ENCODE measurements around the gene SRRM5.
"Not testable (repeated sequence)": the region's sequence is repeated elsewhere in the genome, so short reads cannot be mapped to it uniquely, and the experiment has no call there.

The SRRM5 gene, protein sequence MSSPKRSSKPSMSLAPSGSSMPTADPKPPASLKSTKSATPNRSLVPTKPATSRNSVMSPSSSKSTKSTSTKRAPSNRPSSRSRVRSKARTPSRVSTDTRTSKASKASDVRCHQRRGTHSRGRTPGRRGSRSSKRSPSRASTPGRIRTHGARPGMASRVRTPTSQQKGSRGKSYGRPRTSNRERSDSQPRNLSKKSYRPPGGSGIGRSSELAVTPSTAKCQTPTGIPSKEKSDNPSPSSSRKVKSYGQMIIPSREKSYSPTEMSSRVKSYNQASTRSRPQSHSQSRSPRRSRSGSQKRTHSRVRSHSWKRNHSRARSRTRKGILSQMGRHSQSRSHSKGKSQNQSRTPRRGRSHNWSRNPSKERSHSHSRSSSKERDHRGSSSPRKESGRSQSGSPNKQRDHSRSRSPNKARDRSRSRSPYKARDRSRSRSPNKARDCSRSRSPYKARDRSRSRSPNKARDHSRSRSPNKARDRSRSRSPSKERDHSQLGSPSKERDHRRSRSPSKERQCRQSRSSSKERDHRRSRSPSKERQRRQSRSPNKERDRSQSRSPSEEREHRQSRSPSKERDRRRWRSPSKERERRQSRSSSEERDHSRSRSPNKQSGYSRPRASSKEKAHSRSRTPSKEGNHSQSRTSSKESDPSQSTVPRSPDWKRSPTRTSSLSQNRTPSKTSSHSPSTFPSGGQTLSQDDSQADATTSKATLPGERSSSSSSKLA
- total RNA-seq, result 0.35 to 0.66 reads per million in 2 experiments

DNA sequence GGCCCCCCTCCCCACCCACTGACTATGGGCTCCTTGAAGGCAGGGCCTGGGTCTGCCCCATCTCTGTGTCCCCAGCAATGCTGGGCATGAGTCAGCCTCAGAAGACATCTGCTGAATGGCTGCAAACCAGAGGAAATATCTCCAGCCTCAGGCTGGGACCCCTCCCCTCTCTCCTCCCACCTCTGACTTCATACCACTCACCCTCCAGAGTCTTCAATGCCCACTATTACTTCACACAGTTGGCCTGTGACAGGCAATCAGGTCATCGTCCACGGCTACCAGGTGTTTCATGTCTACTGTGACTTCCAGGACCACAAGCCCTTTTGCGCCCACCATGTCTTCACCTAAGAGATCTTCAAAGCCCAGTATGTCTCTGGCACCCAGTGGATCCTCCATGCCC lies at the start of gene SRRM5:
Gene SRRM5, plus strand, starts transcription at position 301 of the 400 bp plus-strand sequence. Its CDS starts 34 bp downstream, at position 335.
- DNase-seq (ENCODE audit: low read depth), result no peak

DNA sequence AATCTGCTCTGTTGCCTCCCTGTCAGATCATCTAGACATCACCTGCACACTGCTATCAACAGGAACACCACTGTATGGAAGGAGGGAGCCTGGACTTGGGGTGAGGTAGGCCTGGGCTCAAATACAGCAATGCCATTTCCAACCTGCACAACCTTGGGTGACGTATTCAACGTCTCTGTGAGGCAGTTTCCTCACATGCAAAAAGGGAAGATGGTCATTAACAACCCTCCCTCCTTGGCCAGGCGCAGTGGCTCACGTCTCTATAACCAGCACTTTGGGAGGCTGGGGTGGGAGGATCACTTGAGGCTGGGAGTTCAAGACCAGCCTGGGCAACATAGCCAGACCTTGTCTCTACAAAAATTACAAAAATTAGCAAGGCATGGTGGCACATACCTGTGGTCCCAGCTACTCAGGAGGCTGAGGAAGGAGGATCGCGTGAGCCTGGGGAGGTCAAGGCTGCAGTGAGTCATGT lies 49.6 kb upstream of the SRRM5 start:
- DNase-seq (ENCODE audit: low read depth), result no peak

DNA sequence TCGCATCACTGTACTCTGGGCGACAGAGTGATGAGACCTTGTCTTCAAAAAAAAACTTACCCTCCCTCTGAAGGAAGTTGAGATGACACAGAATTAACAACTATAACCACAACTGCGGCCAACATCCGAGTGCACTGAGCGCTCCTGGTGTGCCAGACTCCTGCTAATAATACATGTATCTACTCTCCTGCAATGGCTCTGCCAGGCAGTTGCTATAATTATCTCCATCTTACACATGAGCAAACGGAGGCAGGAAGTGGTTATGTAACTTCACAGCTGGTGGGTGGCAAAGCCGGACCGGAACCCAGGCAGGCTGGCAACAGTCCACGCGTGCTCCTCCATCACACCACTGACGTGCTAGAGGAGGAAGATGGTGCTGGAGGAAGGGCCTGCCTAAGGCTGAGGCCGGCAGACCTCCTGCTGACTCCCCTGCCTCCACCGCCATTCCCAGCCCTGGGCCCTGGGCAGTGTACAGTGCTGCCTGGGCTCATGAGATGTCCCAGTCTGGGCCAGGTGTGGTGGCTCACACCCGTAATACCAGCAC lies 49.1 kb upstream of the SRRM5 start:
- peak; percentile 62 for DNase-seq (ENCODE audit: low read depth)

DNA sequence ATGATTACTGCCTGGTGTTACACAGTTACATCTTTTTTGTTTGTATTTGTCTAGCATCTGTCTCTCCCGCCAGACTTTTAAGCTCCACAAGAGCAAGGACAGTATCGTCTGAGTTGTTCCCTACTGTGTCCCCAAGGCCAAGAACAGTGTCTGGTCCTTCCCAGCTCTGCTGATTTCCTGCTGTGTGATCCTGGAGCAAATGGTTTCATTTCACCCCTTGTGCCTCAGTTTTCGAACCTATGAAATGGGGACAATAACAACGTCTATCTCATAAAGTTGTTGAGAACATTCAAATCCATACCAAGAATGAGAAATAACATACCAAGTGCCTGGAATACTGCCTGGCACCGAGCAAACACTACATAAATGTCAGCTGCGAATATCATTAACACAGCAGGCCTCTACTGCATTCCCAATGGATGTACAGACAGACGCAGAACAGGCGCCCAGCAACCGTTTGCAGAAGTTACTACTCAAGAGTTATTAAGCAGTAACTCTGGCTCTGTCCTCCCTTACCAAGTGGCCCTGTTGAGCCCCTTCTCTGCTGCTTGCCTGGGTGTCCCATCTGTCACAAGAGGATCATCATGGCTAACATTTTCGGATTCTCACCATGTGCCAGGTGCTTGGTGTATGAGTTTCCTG lies 48.0 kb upstream of the SRRM5 start:
- no peak for DNase-seq (ENCODE audit: low read depth)

DNA sequence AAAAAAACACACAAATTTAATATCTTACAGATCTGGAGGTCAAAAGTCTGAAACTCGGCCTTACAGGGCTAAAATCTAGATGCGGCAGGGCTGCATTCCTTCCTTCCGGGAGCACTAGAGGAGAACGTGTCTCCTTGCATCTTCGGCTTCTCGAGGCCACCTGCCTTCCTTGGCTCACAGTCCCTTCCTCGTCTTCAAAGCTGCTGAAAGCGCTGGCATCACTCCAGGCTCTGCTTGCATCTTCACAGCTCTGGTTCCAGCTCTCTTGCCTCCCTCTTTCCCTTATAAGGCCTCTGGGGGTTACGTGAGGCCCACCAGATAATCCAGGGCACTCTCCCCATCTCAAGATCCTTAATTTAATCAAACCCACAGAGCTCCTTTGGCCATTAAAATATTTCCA lies 47.1 kb upstream of the SRRM5 start:
- no peak for DNase-seq (ENCODE audit: low read depth)

DNA sequence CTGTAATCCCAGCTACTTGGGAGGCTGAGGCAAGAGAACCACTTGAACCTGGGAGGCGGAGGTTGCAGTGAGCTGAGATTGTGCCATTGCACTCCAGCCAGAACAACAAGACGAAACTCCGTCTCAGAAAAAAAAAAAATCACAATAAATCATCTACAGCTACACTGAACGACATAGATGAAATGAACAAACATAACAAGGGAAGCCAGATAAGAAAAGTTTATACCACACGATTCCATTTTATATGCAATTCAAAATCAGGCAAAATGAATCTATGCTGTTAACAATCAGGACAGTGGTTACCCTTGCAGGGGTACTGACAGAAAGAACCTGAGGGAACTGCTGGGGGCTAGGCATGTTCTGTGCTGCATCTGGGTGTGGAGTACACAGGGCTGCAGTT lies 42.2 kb upstream of the SRRM5 start:
- no peak for DNase-seq (ENCODE audit: low read depth)

DNA sequence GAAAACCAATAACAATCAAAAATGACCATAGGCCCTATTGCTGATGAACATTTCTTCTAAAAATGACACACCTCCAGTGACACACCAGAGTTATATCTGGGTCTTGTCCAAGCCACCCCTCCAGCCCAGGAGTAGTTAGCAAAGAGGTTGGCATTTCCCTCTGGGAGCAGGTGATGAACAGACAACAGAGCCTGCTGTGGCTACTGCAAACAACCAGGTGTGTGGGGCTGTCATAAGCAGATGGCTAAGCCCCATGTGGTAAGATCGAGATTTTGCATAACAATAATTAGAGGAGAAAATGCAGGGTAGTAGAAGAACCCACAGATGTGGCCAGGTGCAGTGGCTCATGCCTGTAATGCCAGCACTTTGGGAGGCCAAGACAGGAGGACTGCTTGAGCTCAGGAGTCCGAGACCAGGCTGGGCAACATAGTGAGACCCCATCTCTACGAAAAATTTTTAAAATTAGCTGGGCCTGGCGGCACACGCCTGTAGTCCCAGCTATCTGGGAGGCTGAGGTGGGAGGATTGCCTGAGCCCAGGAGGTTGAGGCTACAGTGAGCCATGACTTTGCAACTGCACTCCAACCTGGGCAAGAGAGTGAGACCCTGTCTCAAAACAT lies 41.6 kb upstream of the SRRM5 start:
- no peak for DNase-seq (ENCODE audit: low read depth)

DNA sequence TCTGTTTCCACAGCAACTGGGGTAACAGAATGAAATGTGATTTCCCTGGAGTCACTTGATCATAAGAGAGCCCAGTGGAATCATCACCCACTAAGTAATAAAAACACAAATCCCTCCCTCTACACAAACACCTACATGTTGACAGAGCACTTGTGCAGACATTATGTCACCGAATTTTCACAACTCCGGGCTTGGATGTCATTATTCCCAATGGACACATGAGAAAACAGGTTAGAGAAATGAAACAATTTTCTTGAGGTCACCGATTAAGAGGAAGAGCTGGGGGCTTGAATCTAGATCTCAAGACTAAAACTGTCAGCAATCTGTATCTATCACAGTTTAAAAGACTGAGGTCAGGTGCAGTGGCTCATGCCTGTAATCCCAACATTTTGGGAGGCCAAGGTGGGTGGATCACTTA lies 39.7 kb upstream of the SRRM5 start:
- DNase-seq (ENCODE audit: low read depth), result no peak

DNA sequence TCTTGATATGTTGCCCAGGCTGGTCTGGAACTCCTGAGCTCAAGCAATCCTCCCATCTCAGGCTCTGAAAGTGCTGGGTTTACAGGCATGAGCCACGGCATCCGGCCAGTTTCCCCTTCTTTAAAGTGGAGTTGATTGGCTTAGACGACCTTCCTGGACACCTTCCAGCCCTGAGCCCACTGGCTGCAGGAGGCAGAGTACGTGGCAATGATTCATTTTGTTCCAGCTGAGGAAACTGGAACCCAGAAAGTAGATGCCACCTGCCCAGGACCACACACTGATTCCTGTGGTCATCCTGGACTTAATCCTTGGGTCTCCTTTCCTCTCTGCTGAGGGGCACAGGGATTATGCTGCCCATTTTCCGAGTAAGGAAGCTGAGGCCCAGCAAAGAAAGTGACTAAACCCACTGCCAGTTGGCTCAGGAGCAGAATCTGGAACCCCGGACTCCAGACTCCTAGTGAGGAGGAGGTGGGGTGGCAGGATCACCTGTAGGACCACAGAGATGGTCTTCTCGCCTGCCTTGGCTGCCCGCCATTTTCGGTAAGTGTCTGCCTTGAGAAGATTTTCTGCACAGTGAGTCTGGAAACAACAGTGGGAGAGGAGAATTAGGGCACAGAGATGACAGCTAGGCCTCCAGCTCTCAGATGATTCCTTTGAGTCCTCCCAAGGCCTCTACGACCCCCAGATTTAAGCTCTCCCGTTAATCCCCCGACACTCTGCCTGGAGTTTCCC lies 37.3 kb upstream of the SRRM5 start:
- DNase-seq (ENCODE audit: low read depth), result no peak

DNA sequence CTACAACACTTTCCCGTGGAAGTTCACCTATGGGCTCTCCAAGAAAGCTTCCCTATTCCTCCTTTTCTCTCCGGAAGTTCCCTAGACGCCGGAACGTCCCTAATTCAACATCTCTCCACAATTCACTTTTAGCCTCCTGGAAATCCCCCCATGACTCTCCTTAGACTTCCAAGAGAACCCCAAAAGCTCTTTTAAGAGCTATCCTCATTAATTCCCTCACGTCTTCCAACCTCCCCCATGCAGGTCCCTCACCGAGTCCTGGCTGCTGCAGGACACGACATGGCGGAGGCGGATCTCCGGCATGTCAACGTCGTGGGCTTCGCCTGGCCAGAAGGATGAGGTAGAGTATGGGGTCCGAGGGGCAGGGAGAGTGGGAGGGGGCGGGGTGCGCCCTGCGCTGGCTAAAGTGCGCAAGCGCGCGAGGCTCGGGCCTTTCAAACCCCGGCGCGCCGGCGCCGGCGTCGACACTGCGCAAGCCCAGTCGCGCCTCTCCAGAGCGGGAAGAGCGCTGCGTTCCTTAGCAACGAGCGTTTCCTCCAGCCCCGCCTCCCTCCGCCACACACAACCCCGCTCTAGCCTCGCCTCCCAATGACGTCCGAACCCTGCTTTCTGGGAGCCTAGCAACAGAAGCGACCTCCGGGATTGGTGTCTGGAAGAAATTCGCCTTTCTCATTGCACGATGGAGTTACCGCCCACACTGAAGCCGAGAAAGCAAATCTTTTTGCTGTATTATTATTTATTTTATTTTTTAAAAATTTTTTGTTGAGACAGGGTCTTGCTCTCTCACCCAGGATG lies 36.5 kb upstream of the SRRM5 start, which contains the start of the genes PINLYP and XRCC1:
Gene PINLYP, plus strand, starts transcription at position 646 of the 795 bp plus-strand sequence. CDS start 1,391 bp downstream, outside the sequence.
Gene XRCC1, minus strand, starts transcription at position 372 of the 795 bp plus-strand sequence. Its CDS starts 69 bp downstream, at position 303.
- peak; percentile 97 for DNase-seq (ENCODE audit: low read depth)

DNA sequence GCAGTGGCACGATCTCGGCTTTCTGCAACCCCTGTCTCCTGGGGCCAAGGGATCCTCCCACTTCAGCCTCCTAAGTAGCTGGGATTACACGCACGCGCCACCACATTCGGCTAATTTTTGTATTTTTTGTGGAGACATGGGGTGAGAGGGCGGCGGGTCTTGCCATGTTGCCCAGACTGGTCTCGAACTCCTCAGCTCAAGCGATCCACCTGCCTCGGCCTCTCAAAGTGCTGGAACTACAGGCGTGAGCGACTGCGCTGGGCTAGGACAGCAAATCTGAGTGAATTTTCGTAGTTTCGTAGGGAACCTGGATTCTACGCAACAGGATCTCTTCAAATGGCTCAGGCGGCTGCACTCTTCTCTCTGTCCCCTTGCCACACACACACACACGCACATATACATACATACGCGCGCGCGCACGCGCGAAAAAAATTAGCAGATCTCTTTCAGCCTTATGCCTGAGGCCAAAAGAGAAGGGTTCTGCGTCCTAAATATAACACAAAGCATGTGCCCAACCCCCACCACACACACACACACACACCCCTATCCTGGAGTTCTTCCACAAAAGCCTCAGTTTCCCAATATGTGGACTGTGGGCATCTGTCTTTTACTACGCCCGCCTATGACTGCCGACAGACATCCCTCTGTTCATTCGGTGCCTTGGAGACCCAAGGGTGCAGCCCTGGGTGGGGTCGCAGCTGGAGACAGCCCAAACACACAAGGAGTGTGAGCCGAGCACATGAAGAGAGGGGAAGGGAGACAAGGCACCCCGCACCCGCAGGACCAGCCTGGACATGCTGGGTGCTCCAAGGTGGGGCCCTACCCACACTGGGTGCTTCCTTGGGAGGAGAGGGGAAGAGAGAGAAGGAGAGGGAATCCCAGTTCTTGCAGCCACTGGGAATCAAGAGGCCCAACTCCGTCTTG lies 35.7 kb upstream of the SRRM5 start:
- no peak for DNase-seq (ENCODE audit: low read depth)

DNA sequence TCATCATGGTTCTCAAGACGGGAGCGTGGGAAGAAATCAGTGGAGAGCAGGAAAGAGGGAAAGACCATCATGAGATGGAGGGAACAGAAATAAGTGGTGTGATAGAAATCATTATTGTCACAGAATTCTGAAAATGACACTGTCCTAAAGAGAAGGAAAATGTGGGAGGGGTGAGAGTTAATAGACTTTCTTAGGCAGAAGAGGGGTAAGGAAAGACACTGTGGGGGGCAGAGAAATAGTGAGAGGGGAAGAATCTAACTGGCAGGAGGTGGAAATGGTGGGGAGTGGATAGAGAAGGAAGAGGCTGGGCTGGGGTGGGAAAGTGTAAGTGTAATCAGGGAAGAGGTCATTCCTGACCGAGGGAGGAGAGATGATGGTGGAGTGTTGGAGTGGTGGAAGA lies 33.1 kb upstream of the SRRM5 start:
- DNase-seq (ENCODE audit: low read depth), result no peak

DNA sequence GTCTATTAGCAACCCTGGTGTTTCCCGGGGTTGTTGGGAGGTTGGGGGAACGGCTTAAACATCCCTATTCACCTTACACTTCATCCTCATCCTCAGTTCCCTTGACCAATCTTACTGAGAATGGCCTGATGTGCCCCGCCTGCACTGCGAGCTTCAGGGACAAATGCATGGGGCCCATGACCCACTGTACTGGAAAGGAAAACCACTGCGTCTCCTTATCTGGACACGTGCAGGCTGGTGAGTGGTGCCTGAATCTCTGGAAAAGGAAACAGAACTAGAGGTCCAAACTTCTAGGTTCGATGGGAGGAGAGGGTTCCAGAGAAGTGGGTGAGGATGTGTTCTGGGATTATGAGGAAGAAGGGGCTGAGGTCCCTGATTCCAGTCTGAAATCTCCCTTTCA lies 30.4 kb upstream of the SRRM5 start:
- DNase-seq (ENCODE audit: low read depth), result no peak

DNA sequence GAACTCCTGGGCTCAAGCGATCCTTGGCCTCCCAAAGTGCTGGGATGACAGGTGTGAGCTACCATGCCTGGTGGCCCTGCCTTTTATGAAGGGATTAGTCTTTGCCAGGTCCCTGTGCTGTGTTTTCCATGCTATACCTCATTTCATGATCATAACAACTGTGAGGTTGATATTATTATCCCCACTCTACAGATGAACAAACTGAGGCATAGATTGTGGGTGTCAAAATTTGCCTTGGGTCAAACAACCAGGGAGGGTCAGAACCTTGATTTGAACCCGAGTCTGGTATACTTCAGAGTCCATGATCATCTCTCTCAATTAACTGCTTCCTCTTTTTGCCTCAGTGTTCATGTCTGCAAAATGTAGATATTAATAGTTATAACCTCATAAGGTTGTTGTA lies 29.4 kb upstream of the SRRM5 start:
- no peak for DNase-seq (ENCODE audit: low read depth)

DNA sequence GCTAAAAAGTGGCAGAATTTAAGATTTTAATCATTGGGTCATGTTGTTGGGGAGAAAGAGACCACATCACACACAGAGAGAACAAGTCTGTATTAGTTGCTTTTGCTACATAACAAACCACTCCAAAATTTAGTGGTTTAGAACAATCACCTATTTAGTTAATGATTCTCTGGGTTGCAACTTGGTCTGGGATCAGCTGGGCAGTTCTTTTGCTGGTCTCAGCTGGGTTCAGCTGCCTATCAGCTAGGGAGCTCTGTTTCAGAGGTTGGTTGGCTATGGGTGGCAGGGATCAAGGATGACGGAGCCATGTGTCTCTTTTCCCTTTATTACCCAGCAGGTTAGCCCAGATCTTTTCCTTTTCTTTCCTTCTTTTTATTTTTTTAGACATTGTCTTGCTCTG lies 27.4 kb upstream of the SRRM5 start:
- no peak for DNase-seq (ENCODE audit: low read depth)

DNA sequence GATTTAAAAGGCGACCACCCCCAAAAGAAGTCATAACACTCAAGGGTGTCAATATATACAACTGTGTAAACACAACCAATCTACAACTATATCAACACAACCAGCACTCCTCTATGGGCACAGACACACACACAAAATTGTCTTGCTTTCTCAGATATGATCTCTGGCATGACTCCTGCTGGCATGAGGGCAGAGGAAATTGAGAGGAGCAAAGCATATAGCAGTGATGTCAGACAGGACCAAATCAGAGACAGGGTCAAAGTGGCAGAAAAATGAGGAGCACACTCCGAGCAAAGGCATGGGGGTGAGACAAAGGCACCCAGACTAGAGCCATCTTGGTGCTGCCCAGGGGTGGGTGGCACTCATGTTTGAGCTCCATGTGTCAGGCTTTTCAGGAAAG lies 25.5 kb upstream of the SRRM5 start:
- no peak for DNase-seq (ENCODE audit: low read depth)

DNA sequence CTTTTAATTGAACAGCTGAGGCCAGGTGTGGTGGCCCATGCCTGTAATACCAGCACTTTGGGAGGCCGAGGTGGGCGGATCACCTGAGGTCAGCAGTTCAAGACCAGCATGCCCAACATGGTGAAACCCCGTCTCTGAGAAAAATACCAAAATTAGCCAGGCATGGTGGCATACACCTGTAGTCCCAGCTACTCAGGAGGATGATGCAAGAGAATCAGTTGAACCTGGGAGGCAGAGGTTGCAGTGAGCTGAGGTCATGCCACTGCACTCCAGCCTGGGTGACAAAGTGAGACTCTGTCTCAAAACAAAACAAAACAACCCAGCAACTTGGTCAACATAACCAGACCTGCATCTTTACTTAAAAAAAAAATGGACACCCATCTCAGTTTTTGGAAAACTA lies 24.9 kb upstream of the SRRM5 start:
- DNase-seq (ENCODE audit: low read depth), result not testable (repeated sequence)

DNA sequence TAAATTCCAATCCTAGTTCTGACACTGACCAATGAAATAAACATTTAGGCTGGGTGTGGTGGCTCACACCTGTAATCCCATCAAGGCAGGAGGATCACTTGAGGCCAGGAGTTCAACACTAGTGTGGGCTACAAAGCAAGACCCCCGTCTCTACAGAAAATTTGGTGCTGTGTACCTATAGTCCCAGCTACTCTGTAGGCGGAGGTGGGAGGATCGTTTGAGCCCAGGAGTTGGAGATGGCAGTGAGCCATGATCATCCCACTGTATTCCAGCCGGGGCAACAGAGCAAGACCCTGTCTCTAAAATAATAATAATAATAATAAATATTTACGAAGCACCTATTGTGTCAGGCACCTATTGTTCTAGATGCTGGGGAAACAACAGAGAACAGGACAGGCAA lies 22.6 kb upstream of the SRRM5 start:
- DNase-seq (ENCODE audit: low read depth), result no peak

DNA sequence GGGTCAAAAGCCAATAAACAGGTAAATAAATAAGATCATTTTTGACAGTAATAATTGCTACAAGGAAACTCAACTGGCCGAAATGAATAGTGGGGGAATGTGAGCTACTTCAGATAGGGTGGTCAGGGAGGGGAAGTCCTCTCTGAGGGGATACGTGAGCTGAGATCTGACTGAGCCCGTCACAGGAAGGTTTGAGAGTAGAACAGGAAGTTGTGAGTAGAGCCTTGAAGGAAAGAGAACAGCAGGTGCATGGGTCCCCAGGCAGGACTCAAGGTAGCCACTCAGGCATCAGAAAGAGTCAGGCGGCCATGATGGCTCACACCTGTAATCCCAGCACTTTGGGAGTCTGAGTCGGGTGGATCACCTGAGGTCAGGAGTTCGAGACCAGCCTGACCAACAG lies 22.2 kb upstream of the SRRM5 start:
- no peak for DNase-seq (ENCODE audit: low read depth)
